Activated CD4-positive, alpha-beta memory T cell treated with anti-CD3 and anti-CD28 coated beads, Interleukin-2, amount 10 ng/mL, durations not matched to agents 7 days and 5 days (primary cell): ENCODE results near the gene MEAF6. TPM values are rescaled to one million over a fixed set of nuclear protein-coding genes. Genes with fewer than 3 reads are reported as not detected.
A peak's percentile ranks its signal among the peaks of the same experiment; 100 is the strongest.

Source experiments
- CTCF ChIA-PET: fragments of 350-600 bp; sonication (Branson Sonifier 250); formaldehyde crosslinking; loops from one replicate; lab custom pipeline; 2021; ENCODE audit warnings: antibody characterized with exemption, inconsistent platforms; lab: Charles Lee
- POLR2A ChIA-PET: fragments of 350-600 bp; sonication (Branson Sonifier 250); formaldehyde crosslinking; loops from one replicate; lab custom pipeline; 2021; ENCODE audit warnings: antibody characterized with exemption; lab: Charles Lee
- DNase-seq: peaks from one replicate; pipeline ENCODE4 v3.0.0-alpha.2; 2020
- H3K27ac Mint-ChIP-seq: one replicate; pipeline ENCODE4 v1.8.0; 2021; ENCODE audit warnings: mild to moderate bottlenecking, mixed read lengths
- H3K27me3 Mint-ChIP-seq: one replicate; pipeline ENCODE4 v1.8.0; 2021; ENCODE audit warnings: mixed read lengths
- H3K36me3 Mint-ChIP-seq: one replicate; pipeline ENCODE4 v1.8.0; 2021; ENCODE audit warnings: low read depth, mixed read lengths
- H3K4me1 Mint-ChIP-seq: one replicate; pipeline ENCODE4 v1.8.0; 2021; ENCODE audit warnings: mixed read lengths
- H3K4me3 Mint-ChIP-seq: one replicate; pipeline ENCODE4 v1.8.0; 2021; ENCODE audit warnings: mild to moderate bottlenecking, mixed read lengths
- H3K9me3 Mint-ChIP-seq: one replicate; pipeline ENCODE4 v1.8.0; 2021; ENCODE audit warnings: mixed read lengths
- total RNA-seq, 2 experiments: library from RNA; stranded (reverse); gene quantifications; one replicate each; pipeline ENCODE4 v1.2.3, GENCODE V29; 2021

The MEAF6 gene
- total RNA-seq, 2 experiments from 2014 or later: 63.7 to 64.2 TPM

DNA sequence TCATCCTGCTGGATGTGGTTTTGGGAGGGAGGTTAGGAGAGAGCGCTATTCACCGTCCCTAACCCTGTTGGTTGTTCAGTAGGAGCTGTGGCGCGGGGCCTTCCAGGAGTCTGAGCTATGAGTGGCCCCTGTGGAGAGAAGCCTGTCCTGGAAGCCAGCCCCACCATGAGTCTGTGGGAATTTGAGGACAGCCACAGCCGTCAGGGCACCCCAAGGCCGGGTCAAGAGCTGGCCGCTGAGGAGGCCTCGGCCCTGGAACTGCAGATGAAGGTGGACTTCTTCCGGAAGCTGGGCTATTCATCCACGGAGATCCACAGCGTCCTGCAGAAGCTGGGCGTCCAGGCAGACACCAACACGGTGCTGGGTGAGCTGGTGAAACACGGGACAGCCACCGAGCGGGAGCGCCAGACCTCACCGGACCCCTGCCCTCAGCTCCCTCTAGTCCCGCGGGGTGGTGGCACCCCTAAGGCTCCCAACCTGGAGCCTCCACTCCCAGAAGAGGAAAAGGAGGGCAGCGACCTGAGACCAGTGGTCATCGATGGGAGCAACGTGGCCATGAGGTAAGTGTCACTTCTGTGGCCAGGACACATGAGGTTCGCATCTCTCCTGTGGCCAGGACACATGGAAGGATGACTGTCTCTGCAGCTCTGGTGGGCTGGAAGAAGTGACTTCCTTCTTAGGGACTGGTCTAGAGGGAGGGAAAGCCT is 39.0 kb downstream of the MEAF6 start:
- Mint-ChIP-seq H3K27ac (peak overlapping the region; percentile 99), H3K4me1 (peaks cover 55% of the 10 kb centered on the region), H3K27me3 (no peaks in the 10 kb centered on the region), H3K4me3 (peak overlapping the region; percentile 98), H3K9me3 (no peaks in the 10 kb centered on the region), H3K36me3 (peaks cover 51% of the 10 kb centered on the region)
- no peak for DNase-seq
- ChIA-PET POLR2A (interaction anchor here (0.6 to 6.8 kb wide), 23 partner anchors 9 to 1854 kb away, joined by 3 to 99 read pairs (median 4); partner anchors contain the start of genes CDCA8, CLSPN, GNL2 and MEAF6), CTCF (interaction anchor here (0.9 to 5.7 kb wide), 9 partner anchors 8 to 216 kb away, joined by 3 to 59 read pairs (median 3); partner anchors contain the start of gene MEAF6)

DNA sequence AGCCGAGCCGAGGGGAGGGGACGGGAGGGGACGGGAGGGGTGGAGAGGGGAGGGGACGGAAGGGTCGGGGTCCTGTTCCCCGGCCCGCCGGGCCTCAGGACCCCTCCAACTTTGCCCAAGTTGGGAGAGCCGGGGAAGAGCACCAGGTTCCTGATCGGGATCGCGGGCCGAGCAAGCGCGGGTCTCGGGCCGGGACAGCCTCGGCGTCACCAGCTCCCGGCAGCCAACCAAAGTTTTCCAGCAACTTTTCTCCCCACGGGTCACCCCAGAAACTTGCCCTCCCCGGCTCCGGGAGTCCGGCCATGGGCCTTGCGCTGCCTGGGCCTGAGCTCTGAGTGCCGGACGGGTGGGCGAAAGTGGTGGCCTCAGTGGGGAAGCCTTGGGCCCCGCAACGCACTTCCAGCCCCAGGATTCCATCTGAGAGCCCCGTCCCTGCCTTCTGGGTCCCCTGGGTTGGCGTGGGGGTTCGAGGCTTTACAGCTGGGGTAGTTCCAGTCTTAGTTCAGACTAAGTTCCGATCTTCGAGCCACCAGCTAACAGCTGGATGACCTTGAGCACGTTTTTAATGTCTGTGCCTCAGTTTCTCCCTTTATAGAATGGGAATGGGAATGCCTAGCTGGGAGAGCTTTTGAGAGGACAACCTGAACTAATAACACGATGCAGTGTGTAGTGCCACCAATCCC is 39.7 kb downstream of the MEAF6 start:
- H3K27ac Mint-ChIP-seq: peak overlapping the region; percentile 99
- H3K4me1 Mint-ChIP-seq: peaks cover 52% of the 10 kb centered on the region
- ChIA-PET POLR2A (interaction anchor here (0.7 to 6.8 kb wide), 21 partner anchors 9 to 1855 kb away, joined by 3 to 99 read pairs (median 5); partner anchors contain the start of genes CDCA8, CLSPN, GNL2 and MEAF6), CTCF (interaction anchor here (0.9 to 5.7 kb wide), 6 partner anchors 9 to 215 kb away, joined by 3 to 59 read pairs (median 4); partner anchors contain the start of gene MEAF6)
- H3K27me3 Mint-ChIP-seq: no peaks in the 10 kb centered on the region
- H3K4me3 Mint-ChIP-seq: peak overlapping the region; percentile 98
- H3K9me3 Mint-ChIP-seq: no peaks in the 10 kb centered on the region
- DNase-seq: no peak
- peaks cover 48% of the 10 kb centered on the region for H3K36me3 Mint-ChIP-seq

- peaks cover 43% of the 10 kb centered on the region for H3K36me3 Mint-ChIP-seq
- CTCF ChIA-PET: interaction anchor here (1.2 to 5.7 kb wide), 6 partner anchors 13 to 215 kb away, joined by 3 to 59 read pairs (median 4); partner anchors contain the start of gene MEAF6
Observed at GRCh38 chr1:37474046-37474696, 40.4 kb downstream of the MEAF6 start, which contains the start of gene ZC3H12A. Gene ZC3H12A (plus strand): TSS chr1:37474580. CDS start chr1:37475497, 917 bp downstream.

DNA sequence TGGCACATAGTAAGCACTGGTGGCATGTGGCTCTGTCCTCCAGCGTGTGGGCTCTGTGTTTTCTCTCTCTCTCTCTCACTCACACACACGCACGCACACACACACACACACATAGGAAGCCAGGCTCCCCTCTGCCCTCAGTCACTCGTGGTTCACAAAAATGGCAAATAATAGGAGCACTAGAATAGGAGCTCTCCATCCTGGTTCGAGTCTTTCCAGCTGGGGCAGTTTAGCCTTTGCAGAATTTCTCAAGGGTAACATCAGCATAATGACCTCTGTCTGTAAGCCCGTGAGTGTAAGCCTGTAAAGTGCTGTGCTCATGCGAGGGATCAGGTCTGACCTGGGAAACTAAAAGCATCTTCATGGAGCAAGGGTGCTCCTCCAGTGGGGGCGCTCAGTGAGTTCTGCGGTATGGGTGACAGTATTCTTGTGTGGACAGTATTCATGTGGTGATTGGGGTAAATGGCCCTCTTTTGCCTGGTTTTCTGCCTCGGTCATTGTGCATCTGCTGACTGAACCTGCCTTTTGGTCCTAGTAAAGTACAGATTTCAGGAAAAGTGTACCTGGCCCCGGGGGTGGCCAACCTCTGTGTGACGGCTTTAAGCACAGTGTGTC is 41.0 kb downstream of the MEAF6 start:
- H3K4me1 Mint-ChIP-seq: peaks cover 50% of the 10 kb centered on the region
- no peaks in the 10 kb centered on the region for H3K27me3 Mint-ChIP-seq
- H3K36me3 Mint-ChIP-seq: peaks cover 36% of the 10 kb centered on the region
- peak; percentile 55 for DNase-seq
- peak overlapping the region; percentile 98 for H3K4me3 Mint-ChIP-seq
- ChIA-PET POLR2A (interaction anchor here (0.8 to 6.8 kb wide), 13 partner anchors 8 to 594 kb away, joined by 3 to 99 read pairs (median 6); partner anchors contain the start of genes C1orf122, CDCA8, MEAF6 and MTF1), CTCF (interaction anchor here (1.2 to 3.4 kb wide), 2 partner anchors 14 to 41 kb away, joined by 3 to 16 read pairs; partner anchors contain the start of gene MEAF6)
- H3K27ac Mint-ChIP-seq: peak overlapping the region; percentile 69
- H3K9me3 Mint-ChIP-seq: no peaks in the 10 kb centered on the region

More at GRCh38 chr1:37474046-37474696, 40.4 kb downstream of the MEAF6 start, which contains the start of gene ZC3H12A:
- Mint-ChIP-seq H3K27me3 (no peaks in the 10 kb centered on the region), H3K27ac (peak within 1 kb of the TSS; percentile 99), H3K9me3 (no peaks in the 10 kb centered on the region), H3K4me3 (peak within 1 kb of the TSS; percentile 98), H3K4me1 (peaks cover 54% of the 10 kb centered on the region)
- peak; percentile 93 for DNase-seq
- POLR2A ChIA-PET: interaction anchor here (0.8 to 6.8 kb wide), 14 partner anchors 9 to 1856 kb away, joined by 3 to 99 read pairs (median 6); partner anchors contain the start of genes C1orf122, CDCA8, MEAF6 and MTF1

DNA sequence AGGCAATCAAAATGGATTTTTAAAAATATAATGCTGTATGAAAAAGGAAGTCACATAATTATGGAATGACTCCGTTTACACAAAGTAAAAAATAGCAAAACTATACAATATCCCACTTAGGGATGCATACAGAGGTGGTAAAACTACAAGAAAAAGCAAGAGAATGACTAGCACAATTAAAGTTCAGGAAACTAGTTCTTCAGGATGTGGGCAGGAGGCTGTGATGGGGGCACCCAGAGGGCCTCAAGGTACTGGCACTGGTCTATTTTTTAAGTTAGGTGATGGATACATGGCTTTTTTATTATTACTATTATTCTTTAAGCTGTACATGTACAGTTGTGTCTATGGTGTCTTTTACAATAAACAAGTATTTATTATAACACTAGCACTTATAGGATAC is 41.6 kb downstream of the MEAF6 start:
- peak overlapping the region; percentile 69 for H3K27ac Mint-ChIP-seq
- H3K4me3 Mint-ChIP-seq: peak overlapping the region; percentile 98
- H3K27me3 Mint-ChIP-seq: no peaks in the 10 kb centered on the region
- peaks cover 44% of the 10 kb centered on the region for H3K4me1 Mint-ChIP-seq
- CTCF ChIA-PET: interaction anchor here (1.2 to 3.4 kb wide), 2 partner anchors 14 to 42 kb away, joined by 3 to 16 read pairs; partner anchors contain the start of gene MEAF6
- DNase-seq: no peak
- peaks cover 31% of the 10 kb centered on the region for H3K36me3 Mint-ChIP-seq
- no peaks in the 10 kb centered on the region for H3K9me3 Mint-ChIP-seq
- POLR2A ChIA-PET: interaction anchor here (1.2 to 6.8 kb wide), 6 partner anchors 12 to 335 kb away, joined by 3 to 99 read pairs (median 17); partner anchors contain the start of genes C1orf122, CDCA8, MEAF6 and YRDC

DNA sequence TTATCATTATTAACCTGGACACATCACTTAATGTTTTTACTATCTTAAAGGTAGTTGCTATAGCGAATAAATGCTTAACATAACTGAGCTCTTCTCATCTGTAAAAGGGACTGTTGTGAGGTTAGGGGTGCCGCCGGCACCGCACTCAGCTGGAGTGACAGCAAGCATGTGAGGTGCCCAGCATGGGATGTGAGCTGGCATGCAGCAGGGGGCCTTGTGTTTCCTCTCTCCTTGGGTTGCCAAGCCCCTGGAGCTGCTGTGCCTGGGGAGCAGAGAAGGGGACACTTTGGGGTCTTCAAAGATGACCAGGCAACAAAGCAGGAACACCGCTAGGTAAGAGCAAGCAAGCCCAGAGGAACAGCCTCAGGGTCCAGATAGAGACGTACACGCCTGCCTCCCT is 42.3 kb downstream of the MEAF6 start:
- H3K27ac Mint-ChIP-seq: peak overlapping the region; percentile 69
- no peak for DNase-seq
- ChIA-PET CTCF (interaction anchor here (3.4 kb wide), 1 partner anchor 15 kb away, joined by 16 read pairs; no protein-coding TSS in a partner anchor), POLR2A (interaction anchor here (0.7 to 6.8 kb wide), 2 partner anchors 13 to 42 kb away, joined by 3 to 99 read pairs; partner anchors contain the start of gene MEAF6)
- peak overlapping the region; percentile 98 for H3K4me3 Mint-ChIP-seq
- H3K36me3 Mint-ChIP-seq: peaks cover 24% of the 10 kb centered on the region
- no peaks in the 10 kb centered on the region for H3K27me3 Mint-ChIP-seq
- peaks cover 40% of the 10 kb centered on the region for H3K4me1 Mint-ChIP-seq
- no peaks in the 10 kb centered on the region for H3K9me3 Mint-ChIP-seq

- no peak overlapping the region for H3K27ac Mint-ChIP-seq
- ChIA-PET CTCF (interaction anchor here (3.4 kb wide), 1 partner anchor 16 kb away, joined by 16 read pairs; no protein-coding TSS in a partner anchor), POLR2A (interaction anchor here (6.8 kb wide), 1 partner anchor 13 kb away, joined by 99 read pairs; no protein-coding TSS in a partner anchor)
- H3K9me3 Mint-ChIP-seq: no peaks in the 10 kb centered on the region
- H3K4me3 Mint-ChIP-seq: no peak overlapping the region
- H3K36me3 Mint-ChIP-seq: peaks cover 17% of the 10 kb centered on the region
- DNase-seq: no peak
- no peaks in the 10 kb centered on the region for H3K27me3 Mint-ChIP-seq
- H3K4me1 Mint-ChIP-seq: peaks cover 37% of the 10 kb centered on the region
Observed at GRCh38 chr1:37471345-37472231, 43.0 kb downstream of the MEAF6 start.

- H3K36me3 Mint-ChIP-seq: no peaks in the 10 kb centered on the region
- peaks cover 35% of the 10 kb centered on the region for H3K4me1 Mint-ChIP-seq
- no peaks in the 10 kb centered on the region for H3K27me3 Mint-ChIP-seq
- POLR2A ChIA-PET: interaction anchor here (1.1 to 1.7 kb wide), 2 partner anchors 10 to 46 kb away, joined by 3 to 12 read pairs; no protein-coding TSS in a partner anchor
- CTCF ChIA-PET: interaction anchor here (1.0 to 1.7 kb wide), 2 partner anchors 14 to 18 kb away, joined by 5 to 6 read pairs; no protein-coding TSS in a partner anchor
- H3K4me3 Mint-ChIP-seq: no peak overlapping the region
- no peak overlapping the region for H3K27ac Mint-ChIP-seq
- no peaks in the 10 kb centered on the region for H3K9me3 Mint-ChIP-seq
- no peak for DNase-seq
Observed at GRCh38 chr1:37469386-37469785, 45.2 kb downstream of the MEAF6 start.

DNA sequence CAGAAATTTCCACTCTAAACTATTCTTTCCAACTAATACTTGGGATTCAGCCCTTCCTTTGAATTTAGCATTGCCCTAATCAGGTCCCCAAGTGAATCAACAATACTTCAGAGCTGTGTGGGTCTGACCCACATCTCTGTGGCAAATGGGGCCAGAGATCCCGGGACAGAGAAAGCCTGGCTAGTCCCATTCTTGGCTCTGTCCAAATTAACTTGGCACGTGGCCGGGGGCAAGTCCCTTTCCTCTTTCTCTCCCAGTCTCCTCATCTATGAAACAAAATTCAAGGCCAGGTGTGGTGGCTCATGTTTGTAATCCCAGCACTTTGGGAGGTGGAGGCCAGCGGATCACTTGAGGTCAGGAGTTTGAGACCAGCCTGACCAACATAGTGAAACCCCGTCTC is 46.5 kb downstream of the MEAF6 start:
- CTCF ChIA-PET: interaction anchor here (0.8 to 4.2 kb wide), 2 partner anchors 19 to 41 kb away, joined by 3 to 25 read pairs; no protein-coding TSS in a partner anchor

GRCh38 chr1:37465593-37466517 is 48.7 kb downstream of the MEAF6 start:
- ChIA-PET CTCF (interaction anchor here (1.0 to 4.2 kb wide), 7 partner anchors 11 to 137 kb away, joined by 3 to 25 read pairs (median 5); no protein-coding TSS in a partner anchor), POLR2A (interaction anchor here (0.6 to 1.9 kb wide), 6 partner anchors 9 to 20 kb away, joined by 3 to 10 read pairs (median 4); partner anchors contain the start of gene ZC3H12A)
- H3K27me3 Mint-ChIP-seq: no peaks in the 10 kb centered on the region
- H3K4me3 Mint-ChIP-seq: no peak overlapping the region
- H3K27ac Mint-ChIP-seq: no peak overlapping the region
- no peaks in the 10 kb centered on the region for H3K9me3 Mint-ChIP-seq
- no peak for DNase-seq
- H3K4me1 Mint-ChIP-seq: peaks cover 12% of the 10 kb centered on the region
- H3K36me3 Mint-ChIP-seq: no peaks in the 10 kb centered on the region

More for the DNA sequence above, 46.5 kb downstream of the MEAF6 start:
- Mint-ChIP-seq H3K4me3 (no peak overlapping the region), H3K27ac (no peak overlapping the region), H3K4me1 (peaks cover 27% of the 10 kb centered on the region), H3K9me3 (no peaks in the 10 kb centered on the region), H3K36me3 (no peaks in the 10 kb centered on the region), H3K27me3 (no peaks in the 10 kb centered on the region)
- POLR2A ChIA-PET: no interaction called here
- no peak for DNase-seq
